ENCODE measurements around the gene F11.
A peak's percentile ranks its signal among the peaks of the same experiment; 100 is the strongest.
"Not testable (repeated sequence)": the region's sequence is repeated elsewhere in the genome, so short reads cannot be mapped to it uniquely, and the experiment has no call there.

F11 gene

DNA sequence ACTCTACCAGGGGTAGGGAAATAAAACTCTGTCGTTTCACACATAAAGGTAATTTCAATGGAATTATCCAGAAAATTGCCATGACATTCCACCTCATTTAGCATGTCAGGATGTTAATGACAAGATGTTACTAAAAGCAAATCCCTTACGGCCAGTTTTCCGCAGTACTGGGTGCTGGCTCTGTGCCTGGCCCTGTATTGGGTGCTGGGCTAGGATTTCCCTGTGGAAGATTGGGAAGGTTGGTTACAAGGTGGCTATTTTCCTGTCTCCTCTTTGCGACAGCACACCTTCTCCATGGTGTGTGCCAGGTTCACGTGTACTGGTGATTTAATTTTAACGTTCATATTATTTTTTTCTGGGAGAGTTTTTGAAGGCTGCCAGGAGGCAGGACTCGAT, 25.5 kb upstream of the F11 start:
- no peak overlapping the region for H3K4me3 ChIP-seq (ENCODE audit: low read length)
- H3K36me3 ChIP-seq (ENCODE audit: control insufficient read depth, low read depth, low read length): peaks cover 20% of the 10 kb centered on the region
- H3K9me3 ChIP-seq (ENCODE audit: control insufficient read depth, low read depth, low read length): no peaks in the 10 kb centered on the region
- peaks cover 19% of the 10 kb centered on the region for H3K4me1 ChIP-seq (ENCODE audit: control insufficient read depth, low read depth, low read length)
- H3K9ac ChIP-seq (ENCODE audit: low read length): no peak overlapping the region
- H3K27ac ChIP-seq (ENCODE audit: low read length): no peak overlapping the region
- no peaks in the 10 kb centered on the region for H3K27me3 ChIP-seq (ENCODE audit: control insufficient read depth, insufficient read depth, low read length)

DNA sequence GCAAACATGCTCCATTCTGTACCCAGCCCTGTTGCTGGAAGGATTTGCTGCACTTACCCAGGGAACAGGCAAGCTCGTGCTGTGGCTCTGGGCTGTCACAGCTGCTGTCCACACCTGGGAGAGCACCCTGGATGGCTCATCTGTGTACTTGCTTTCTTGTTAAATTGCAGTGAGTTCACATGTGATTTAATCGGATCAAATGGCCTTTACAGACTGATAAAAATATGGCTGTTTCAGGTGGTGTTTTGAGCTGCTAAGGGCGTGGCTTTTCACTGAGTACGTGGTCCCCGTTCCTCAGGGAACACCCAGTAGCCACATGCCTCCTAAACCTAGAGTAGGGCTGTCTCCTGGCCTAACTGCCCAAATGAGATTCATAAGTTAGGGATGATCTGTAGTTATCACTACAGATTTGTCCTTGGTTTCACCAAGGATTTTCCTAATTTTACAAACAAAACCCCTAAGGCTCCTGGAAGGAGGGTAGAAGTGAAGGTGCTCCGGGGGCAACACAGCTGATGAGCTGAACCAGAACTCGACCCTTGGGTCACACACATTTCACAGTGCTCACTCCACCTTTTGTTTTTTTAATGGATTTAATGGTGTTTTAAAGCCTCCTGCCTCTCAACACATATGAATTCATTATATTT, 25.0 kb upstream of the F11 start:
- no peaks in the 10 kb centered on the region for H3K27me3 ChIP-seq (ENCODE audit: control insufficient read depth, insufficient read depth, low read length)
- H3K27ac ChIP-seq (ENCODE audit: low read length): peak overlapping the region; percentile 71
- no peaks in the 10 kb centered on the region for H3K9me3 ChIP-seq (ENCODE audit: control insufficient read depth, low read depth, low read length)
- H3K4me1 ChIP-seq (ENCODE audit: control insufficient read depth, low read depth, low read length): peaks cover 19% of the 10 kb centered on the region
- H3K36me3 ChIP-seq (ENCODE audit: control insufficient read depth, low read depth, low read length): peaks cover 20% of the 10 kb centered on the region
- peak overlapping the region; percentile 48 for H3K9ac ChIP-seq (ENCODE audit: low read length)
- peak overlapping the region; percentile 48 for H3K4me3 ChIP-seq (ENCODE audit: low read length)

DNA sequence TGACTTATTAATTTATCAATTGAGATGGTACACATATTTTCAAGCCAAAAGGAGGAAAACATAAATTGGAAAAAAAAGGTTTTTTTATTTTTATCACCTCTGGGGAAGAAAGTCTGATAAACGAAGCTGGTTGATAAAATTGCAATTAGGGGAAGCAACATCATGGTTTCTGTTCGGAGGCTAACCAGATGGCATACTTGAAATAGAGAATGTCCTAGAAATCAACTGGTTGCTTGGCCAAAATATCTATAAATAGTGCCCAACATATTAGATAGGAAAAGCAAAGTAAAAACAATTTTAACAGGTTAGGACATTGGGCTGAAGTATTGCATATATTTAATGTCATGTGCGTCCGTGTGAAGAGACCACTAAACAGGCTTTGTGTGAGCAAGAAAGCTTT, 24.4 kb upstream of the F11 start:
- H3K4me3 ChIP-seq (ENCODE audit: low read length): peak overlapping the region; percentile 48
- no peaks in the 10 kb centered on the region for H3K27me3 ChIP-seq (ENCODE audit: control insufficient read depth, insufficient read depth, low read length)
- peak overlapping the region; percentile 48 for H3K9ac ChIP-seq (ENCODE audit: low read length)
- H3K9me3 ChIP-seq (ENCODE audit: control insufficient read depth, low read depth, low read length): no peaks in the 10 kb centered on the region
- H3K27ac ChIP-seq (ENCODE audit: low read length): peak overlapping the region; percentile 71
- peaks cover 19% of the 10 kb centered on the region for H3K4me1 ChIP-seq (ENCODE audit: control insufficient read depth, low read depth, low read length)
- peaks cover 20% of the 10 kb centered on the region for H3K36me3 ChIP-seq (ENCODE audit: control insufficient read depth, low read depth, low read length)

DNA sequence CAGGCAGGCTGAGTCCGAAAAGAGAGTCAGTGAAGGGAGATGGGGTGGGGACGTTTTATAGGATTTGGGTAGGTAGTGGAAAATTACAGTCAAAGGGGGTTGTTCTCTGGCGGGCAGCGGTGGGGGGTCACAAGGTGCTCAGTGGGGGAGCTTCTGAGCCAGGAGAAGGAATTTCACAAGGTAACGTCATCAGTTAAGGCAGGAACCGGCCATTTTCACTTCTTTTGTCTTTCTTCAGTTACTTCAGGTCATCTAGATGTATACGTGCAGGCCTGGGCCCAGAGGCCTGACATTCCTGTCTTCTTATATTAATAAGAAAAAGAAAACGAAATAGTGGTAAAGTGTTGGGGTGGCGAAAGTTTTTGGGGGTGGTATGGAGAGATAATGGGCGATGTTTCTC, 24.0 kb upstream of the F11 start:
- H3K9ac ChIP-seq (ENCODE audit: low read length): peak overlapping the region; percentile 48
- peak overlapping the region; percentile 71 for H3K27ac ChIP-seq (ENCODE audit: low read length)

DNA sequence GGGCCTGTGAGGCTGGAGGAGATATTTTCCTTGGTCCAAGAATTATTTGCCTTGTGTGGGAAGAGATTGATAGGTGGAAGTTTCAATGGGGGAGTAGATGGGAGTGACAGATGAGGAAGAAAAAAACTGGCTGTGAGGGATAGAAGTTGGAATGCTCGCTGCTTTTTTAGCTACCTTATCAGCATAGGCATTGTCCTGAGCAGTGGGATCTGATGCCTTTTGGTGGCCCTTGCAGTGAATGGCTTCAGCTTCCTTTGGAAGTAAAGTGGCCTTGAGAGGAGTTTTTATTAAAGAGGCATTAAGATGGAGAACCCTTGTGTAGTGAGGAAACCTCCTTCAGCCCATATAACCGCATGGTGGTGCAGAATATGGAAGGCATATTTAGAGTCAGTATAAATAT, 22.7 kb upstream of the F11 start:
- Histone ChIP-seq H3K27me3 (ENCODE audit: control insufficient read depth, insufficient read depth, low read length) (no peaks in the 10 kb centered on the region), H3K9me3 (ENCODE audit: control insufficient read depth, low read depth, low read length) (no peaks in the 10 kb centered on the region), H3K27ac (ENCODE audit: low read length) (no peak overlapping the region), H3K4me1 (ENCODE audit: control insufficient read depth, low read depth, low read length) (peaks cover 26% of the 10 kb centered on the region), H3K4me3 (ENCODE audit: low read length) (peak overlapping the region; percentile 96), H3K36me3 (ENCODE audit: control insufficient read depth, low read depth, low read length) (peaks cover 20% of the 10 kb centered on the region), H3K9ac (ENCODE audit: low read length) (no peak overlapping the region)

More for the DNA sequence above, 24.0 kb upstream of the F11 start:
- H3K9me3 ChIP-seq (ENCODE audit: control insufficient read depth, low read depth, low read length); H3K27me3 ChIP-seq (ENCODE audit: control insufficient read depth, insufficient read depth, low read length): not testable (repeated sequence)
- H3K36me3 ChIP-seq (ENCODE audit: control insufficient read depth, low read depth, low read length): peaks cover 20% of the 10 kb centered on the region
- peak overlapping the region; percentile 48 for H3K4me3 ChIP-seq (ENCODE audit: low read length)
- H3K4me1 ChIP-seq (ENCODE audit: control insufficient read depth, low read depth, low read length): peaks cover 19% of the 10 kb centered on the region

DNA sequence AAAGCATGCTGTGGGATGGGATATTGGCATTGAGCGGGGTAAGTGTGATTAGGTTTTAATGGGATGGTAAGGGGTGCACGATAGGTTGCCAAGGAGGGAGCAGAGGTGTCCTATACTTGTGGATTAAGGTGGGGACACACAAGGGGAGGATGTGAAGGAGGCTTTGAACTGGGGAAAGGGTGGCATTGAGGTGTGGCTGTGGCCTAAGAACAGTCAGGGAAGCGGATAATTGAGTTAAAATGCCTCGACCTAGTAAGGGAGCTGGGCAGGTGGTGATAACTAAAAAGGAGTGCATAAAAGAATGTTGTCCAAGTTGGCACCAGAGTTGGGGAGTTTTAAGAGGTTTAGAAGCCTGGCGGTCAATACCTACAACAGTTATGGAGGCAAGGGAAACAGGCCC, 21.2 kb upstream of the F11 start:
- no peak overlapping the region for H3K27ac ChIP-seq (ENCODE audit: low read length)
- H3K27me3 ChIP-seq (ENCODE audit: control insufficient read depth, insufficient read depth, low read length): no peaks in the 10 kb centered on the region
- no peaks in the 10 kb centered on the region for H3K9me3 ChIP-seq (ENCODE audit: control insufficient read depth, low read depth, low read length)
- H3K9ac ChIP-seq (ENCODE audit: low read length): peak overlapping the region; percentile 96
- peaks cover 20% of the 10 kb centered on the region for H3K36me3 ChIP-seq (ENCODE audit: control insufficient read depth, low read depth, low read length)
- peak overlapping the region; percentile 96 for H3K4me3 ChIP-seq (ENCODE audit: low read length)
- H3K4me1 ChIP-seq (ENCODE audit: control insufficient read depth, low read depth, low read length): peaks cover 42% of the 10 kb centered on the region

DNA sequence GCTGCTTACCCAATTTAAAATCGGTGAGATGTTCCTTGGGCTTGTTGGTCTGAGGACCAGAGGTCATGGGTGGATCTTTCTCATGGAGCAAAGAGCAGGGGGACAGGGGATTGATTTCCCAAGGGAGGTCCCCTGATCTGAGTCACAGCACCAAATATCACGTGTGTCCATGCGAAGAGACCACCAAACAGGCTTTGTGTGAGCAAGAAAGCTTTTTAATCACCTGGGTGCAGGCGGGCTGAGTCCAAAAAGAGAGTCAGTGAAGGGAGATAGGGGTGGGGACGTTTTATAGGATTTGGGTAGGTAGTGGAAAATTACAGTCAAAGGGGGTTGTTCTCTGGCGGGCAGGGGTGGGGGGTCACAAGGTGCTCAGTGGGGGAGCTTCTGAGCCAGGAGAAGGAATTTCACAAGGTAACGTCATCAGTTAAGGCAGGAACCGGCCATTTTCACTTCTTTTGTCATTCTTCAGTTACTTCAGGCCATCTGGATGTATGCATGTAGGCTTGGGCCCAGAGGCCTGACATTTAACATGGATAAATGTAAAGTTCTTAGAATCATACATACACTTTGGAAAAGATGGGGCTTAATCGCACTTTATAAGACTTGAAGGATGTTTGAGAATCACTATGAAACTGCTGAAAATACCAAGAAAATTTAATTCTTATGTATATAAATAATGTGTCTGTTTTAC, 18.8 kb upstream of the F11 start:
- Histone ChIP-seq H3K4me3 (ENCODE audit: low read length) (peak overlapping the region; percentile 96), H3K36me3 (ENCODE audit: control insufficient read depth, low read depth, low read length) (peaks cover 20% of the 10 kb centered on the region), H3K27ac (ENCODE audit: low read length) (peak overlapping the region; percentile 92), H3K4me1 (ENCODE audit: control insufficient read depth, low read depth, low read length) (peaks cover 51% of the 10 kb centered on the region), H3K9ac (ENCODE audit: low read length) (peak overlapping the region; percentile 96)
- H3K9me3 ChIP-seq (ENCODE audit: control insufficient read depth, low read depth, low read length); H3K27me3 ChIP-seq (ENCODE audit: control insufficient read depth, insufficient read depth, low read length): not testable (repeated sequence)

DNA sequence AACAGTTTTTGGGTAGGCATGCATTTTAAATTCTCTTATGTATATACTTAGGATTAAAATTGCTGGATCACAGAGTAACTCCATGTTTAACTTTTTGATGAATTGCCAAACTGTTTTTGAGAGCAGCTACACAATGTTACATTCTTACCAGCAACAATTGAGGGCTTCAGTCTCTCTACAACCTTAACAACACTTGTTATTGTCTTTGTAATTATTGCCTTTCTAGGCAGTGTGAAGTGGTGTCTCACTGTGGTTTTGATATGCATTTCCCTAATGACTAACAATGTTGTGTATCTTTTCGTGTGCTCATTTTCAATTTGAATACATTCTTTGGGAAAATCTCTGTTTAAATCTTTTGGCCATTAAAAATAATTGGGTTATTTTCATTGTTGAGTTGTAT, 17.3 kb upstream of the F11 start:
- Histone ChIP-seq H3K4me1 (ENCODE audit: control insufficient read depth, low read depth, low read length) (peaks cover 46% of the 10 kb centered on the region), H3K27me3 (ENCODE audit: control insufficient read depth, insufficient read depth, low read length) (no peaks in the 10 kb centered on the region), H3K9me3 (ENCODE audit: control insufficient read depth, low read depth, low read length) (no peaks in the 10 kb centered on the region), H3K4me3 (ENCODE audit: low read length) (peak overlapping the region; percentile 14), H3K27ac (ENCODE audit: low read length) (peak overlapping the region; percentile 93), H3K36me3 (ENCODE audit: control insufficient read depth, low read depth, low read length) (peaks cover 14% of the 10 kb centered on the region), H3K9ac (ENCODE audit: low read length) (peak overlapping the region; percentile 31)

DNA sequence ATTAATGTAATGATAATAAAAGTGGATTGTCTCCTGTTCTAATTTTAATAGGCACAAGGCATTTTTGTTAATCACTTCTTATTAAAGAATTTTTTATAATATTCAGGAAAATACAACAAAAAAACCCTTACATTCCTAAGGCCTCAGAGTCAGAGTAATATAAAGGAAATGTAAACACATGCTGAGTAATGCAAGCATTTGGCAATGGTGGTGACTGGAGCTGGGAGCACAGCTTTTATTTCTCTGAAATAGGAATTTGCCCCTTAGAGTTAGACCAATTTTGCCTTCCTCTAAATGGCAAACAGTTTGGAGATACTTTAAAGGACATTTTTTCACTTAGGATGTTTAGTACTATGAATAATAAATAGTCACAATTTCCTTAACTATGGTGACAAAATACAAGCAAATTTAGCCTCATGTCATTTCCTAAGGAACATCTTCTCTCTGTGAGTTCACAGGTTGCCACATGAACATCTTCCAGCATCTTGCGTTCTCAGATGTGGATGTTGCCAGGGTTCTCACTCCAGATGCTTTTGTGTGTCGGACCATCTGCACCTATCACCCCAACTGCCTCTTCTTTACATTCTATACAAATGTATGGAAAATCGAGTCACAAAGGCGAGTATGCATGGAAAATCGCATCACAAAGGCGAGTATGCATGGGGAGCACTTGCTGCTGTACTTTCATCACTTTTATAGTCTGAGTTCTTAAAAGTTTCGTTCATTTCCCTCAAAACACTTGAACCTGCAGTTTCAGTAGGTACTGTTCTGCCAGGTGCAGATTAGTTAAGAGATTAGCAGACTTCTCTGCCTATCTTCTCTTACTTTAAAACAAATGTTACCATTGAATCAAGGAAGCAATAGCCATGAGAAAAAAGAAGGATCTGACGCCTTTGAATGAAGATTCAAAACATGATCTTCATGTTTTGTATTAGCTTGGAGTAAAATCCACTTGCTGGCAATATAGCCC, 15.9 kb upstream of the F11 start:
- Histone ChIP-seq H3K27ac (ENCODE audit: low read length) (peak overlapping the region; percentile 98), H3K27me3 (ENCODE audit: control insufficient read depth, insufficient read depth, low read length) (no peaks in the 10 kb centered on the region), H3K9me3 (ENCODE audit: control insufficient read depth, low read depth, low read length) (no peaks in the 10 kb centered on the region), H3K9ac (ENCODE audit: low read length) (peak overlapping the region; percentile 31), H3K4me3 (ENCODE audit: low read length) (peak overlapping the region; percentile 14), H3K36me3 (ENCODE audit: control insufficient read depth, low read depth, low read length) (peaks cover 3% of the 10 kb centered on the region), H3K4me1 (ENCODE audit: control insufficient read depth, low read depth, low read length) (peaks cover 46% of the 10 kb centered on the region)

DNA sequence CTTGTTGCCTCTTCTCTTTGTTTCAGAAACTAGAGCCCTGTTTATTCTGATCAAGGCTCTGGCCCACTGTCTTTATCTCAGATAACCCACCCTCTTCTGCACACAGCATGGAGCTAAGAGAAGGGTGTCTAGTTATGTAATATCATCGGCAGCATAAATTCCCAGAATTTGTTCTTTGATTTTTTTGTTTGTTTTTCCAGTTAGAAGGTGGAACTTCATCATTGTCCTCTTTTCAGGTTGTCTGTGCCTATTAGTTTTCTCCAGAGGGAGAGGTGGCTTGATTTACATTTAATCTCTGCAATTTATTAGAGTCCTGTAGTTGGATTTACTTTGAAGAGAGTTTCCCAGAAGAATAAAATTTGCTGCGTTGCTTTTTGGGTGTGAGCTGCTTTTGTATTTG, 15.2 kb upstream of the F11 start:
- Histone ChIP-seq H3K9me3 (ENCODE audit: control insufficient read depth, low read depth, low read length) (no peaks in the 10 kb centered on the region), H3K4me3 (ENCODE audit: low read length) (peak overlapping the region; percentile 14), H3K9ac (ENCODE audit: low read length) (peak overlapping the region; percentile 31), H3K27ac (ENCODE audit: low read length) (peak overlapping the region; percentile 98), H3K4me1 (ENCODE audit: control insufficient read depth, low read depth, low read length) (peaks cover 46% of the 10 kb centered on the region), H3K27me3 (ENCODE audit: control insufficient read depth, insufficient read depth, low read length) (no peaks in the 10 kb centered on the region), H3K36me3 (ENCODE audit: control insufficient read depth, low read depth, low read length) (no peaks in the 10 kb centered on the region)

DNA sequence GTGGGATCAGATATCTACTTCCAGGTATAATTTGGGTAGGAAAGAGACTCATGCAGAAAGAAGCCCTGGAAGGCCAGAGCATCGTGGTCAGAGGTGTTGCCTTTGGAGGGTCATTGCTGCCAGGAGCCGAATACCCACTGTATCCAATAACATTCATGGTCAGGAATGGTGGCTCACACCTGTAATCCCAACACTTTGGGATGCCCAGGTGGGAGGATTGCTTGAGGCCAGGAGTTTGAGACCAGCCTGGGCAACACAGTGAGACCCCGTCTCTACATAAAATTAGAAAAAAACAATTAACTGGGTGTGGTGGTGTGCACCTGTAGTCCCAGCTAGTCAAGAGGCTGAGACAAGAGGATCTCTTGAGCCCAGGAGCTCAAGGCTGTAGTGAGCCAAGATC, 10.9 kb upstream of the F11 start:
- peaks cover 11% of the 10 kb centered on the region for H3K36me3 ChIP-seq (ENCODE audit: control insufficient read depth, low read depth, low read length)
- no peak overlapping the region for H3K4me3 ChIP-seq (ENCODE audit: low read length)
- H3K9me3 ChIP-seq (ENCODE audit: control insufficient read depth, low read depth, low read length): no peaks in the 10 kb centered on the region
- H3K27ac ChIP-seq (ENCODE audit: low read length): no peak overlapping the region
- H3K9ac ChIP-seq (ENCODE audit: low read length): no peak overlapping the region
- peaks cover 21% of the 10 kb centered on the region for H3K4me1 ChIP-seq (ENCODE audit: control insufficient read depth, low read depth, low read length)
- H3K27me3 ChIP-seq (ENCODE audit: control insufficient read depth, insufficient read depth, low read length): no peaks in the 10 kb centered on the region
